ENCODE data around the gene TTC36. TPM values are rescaled to one million over a fixed set of nuclear protein-coding genes. Genes with fewer than 3 reads are reported as not detected.

TTC36 gene
- total RNA-seq, 1 donor, result 1.1 TPM

DNA sequence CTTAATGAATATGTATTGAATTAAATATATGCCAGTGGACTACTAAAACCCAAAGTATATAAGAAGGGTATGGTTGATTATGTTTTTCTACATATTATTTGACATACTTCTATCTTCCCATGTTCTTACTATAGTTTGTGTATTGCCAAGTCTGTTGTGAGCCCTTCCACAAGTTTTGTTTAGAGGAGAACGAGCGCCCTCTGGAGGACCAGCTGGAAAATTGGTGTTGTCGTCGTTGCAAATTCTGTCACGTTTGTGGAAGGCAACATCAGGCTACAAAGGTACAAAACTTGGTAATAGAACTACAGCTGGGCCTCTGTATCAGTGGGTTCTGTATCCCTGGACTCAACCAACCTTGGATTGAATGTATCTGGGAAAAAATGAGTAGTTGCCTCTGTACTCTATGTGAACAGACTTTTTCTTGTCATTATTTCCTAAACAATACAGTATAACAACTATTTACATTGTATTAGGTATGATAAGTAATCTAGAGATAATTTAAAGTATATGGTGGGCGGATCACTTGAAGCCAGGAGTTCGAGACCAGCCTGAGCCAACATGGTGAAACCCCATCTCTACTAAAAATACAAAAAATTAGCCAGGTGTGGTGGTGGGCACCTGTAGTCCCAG lies 38.7 kb upstream of the TTC36 start:
- Histone ChIP-seq H3K27me3 (ENCODE audit: insufficient read depth, low read length) (no peaks in the 10 kb centered on the region), H3K79me2 (ENCODE audit: insufficient read depth, low read length) (no peaks in the 10 kb centered on the region), H3K9me3 (ENCODE audit: low read depth, low read length) (no peaks in the 10 kb centered on the region), H3K27ac (ENCODE audit: low read depth, low read length) (no peak overlapping the region), H3K4me3 (ENCODE audit: insufficient read depth, low read length) (no peak overlapping the region), H2AFZ (ENCODE audit: low read length) (no peak overlapping the region), H3K4me1 (ENCODE audit: insufficient read depth, low read length) (no peaks in the 10 kb centered on the region), H3K36me3 (ENCODE audit: insufficient read depth, low read length) (peaks cover 68% of the 10 kb centered on the region), H3K4me2 (ENCODE audit: insufficient read depth, low read length) (no peak overlapping the region), H4K20me1 (ENCODE audit: insufficient read depth, low read length) (no peaks in the 10 kb centered on the region)
- DNase-seq (ENCODE audit: insufficient read length, low spot score, missing footprints), result peak; percentile 91
- TF ChIP-seq, protein P1, sequence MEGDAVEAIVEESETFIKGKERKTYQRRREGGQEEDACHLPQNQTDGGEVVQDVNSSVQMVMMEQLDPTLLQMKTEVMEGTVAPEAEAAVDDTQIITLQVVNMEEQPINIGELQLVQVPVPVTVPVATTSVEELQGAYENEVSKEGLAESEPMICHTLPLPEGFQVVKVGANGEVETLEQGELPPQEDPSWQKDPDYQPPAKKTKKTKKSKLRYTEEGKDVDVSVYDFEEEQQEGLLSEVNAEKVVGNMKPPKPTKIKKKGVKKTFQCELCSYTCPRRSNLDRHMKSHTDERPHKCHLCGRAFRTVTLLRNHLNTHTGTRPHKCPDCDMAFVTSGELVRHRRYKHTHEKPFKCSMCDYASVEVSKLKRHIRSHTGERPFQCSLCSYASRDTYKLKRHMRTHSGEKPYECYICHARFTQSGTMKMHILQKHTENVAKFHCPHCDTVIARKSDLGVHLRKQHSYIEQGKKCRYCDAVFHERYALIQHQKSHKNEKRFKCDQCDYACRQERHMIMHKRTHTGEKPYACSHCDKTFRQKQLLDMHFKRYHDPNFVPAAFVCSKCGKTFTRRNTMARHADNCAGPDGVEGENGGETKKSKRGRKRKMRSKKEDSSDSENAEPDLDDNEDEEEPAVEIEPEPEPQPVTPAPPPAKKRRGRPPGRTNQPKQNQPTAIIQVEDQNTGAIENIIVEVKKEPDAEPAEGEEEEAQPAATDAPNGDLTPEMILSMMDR (IDR thresholded peaks at IDR 0.05; ENCODE audit: extremely low read depth, low read depth, low read length), result peak; percentile 81

DNA sequence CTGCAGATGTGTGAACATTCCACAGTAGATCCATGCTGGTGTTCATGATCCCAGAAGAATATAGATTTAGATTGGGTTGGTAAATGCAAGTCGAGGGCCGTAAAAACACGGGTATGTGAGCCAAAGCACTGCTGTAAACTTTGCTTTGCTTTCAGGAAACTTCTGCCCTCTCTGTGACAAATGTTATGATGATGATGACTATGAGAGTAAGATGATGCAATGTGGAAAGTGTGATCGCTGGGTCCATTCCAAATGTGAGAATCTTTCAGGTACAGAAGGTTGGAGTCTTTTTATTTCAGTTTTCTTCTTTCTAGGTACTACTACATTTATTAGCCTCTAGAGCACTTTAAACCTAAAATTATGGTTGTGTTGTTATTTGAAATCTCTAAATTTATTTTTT lies 36.2 kb upstream of the TTC36 start:
- Histone ChIP-seq H3K4me2 (ENCODE audit: insufficient read depth, low read length) (no peak overlapping the region), H3K27ac (ENCODE audit: low read depth, low read length) (no peak overlapping the region), H3K9me3 (ENCODE audit: low read depth, low read length) (no peaks in the 10 kb centered on the region), H3K4me3 (ENCODE audit: insufficient read depth, low read length) (no peak overlapping the region), H3K4me1 (ENCODE audit: insufficient read depth, low read length) (no peaks in the 10 kb centered on the region), H2AFZ (ENCODE audit: low read length) (no peak overlapping the region), H3K27me3 (ENCODE audit: insufficient read depth, low read length) (no peaks in the 10 kb centered on the region), H3K79me2 (ENCODE audit: insufficient read depth, low read length) (no peaks in the 10 kb centered on the region), H4K20me1 (ENCODE audit: insufficient read depth, low read length) (no peaks in the 10 kb centered on the region), H3K36me3 (ENCODE audit: insufficient read depth, low read length) (peaks cover 75% of the 10 kb centered on the region)
- TF ChIP-seq, protein P1 (IDR thresholded peaks at IDR 0.05; ENCODE audit: extremely low read depth, low read depth, low read length), result no peak
- no peak for DNase-seq (ENCODE audit: insufficient read length, low spot score, missing footprints)

DNA sequence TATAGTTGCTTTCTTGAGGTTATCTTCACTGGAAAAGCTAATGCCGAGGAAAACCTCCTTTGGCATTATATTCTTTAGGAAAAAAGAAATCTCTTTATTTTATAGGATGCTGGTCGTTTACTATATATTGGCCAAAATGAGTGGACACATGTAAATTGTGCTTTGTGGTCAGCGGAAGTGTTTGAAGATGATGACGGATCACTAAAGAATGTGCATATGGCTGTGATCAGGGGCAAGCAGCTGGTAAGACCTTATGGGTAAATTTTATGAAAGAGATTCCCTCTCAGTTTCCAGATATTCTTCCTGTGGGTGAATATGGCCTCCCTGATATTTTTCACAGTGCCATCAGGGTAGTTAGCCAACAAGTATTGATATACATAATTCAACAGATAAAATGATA lies 29.4 kb upstream of the TTC36 start:
- TF ChIP-seq, protein P1 (IDR thresholded peaks at IDR 0.05; ENCODE audit: extremely low read depth, low read depth, low read length), result no peak
- no peak overlapping the region for H3K4me3 ChIP-seq (ENCODE audit: insufficient read depth, low read length)
- H3K4me2 ChIP-seq (ENCODE audit: insufficient read depth, low read length), result no peak overlapping the region
- no peak overlapping the region for H3K27ac ChIP-seq (ENCODE audit: low read depth, low read length)
- H3K27me3 ChIP-seq (ENCODE audit: insufficient read depth, low read length), result no peaks in the 10 kb centered on the region
- H3K36me3 ChIP-seq (ENCODE audit: insufficient read depth, low read length), result peaks cover 96% of the 10 kb centered on the region
- DNase-seq (ENCODE audit: insufficient read length, low spot score, missing footprints), result no peak
- no peaks in the 10 kb centered on the region for H4K20me1 ChIP-seq (ENCODE audit: insufficient read depth, low read length)
- H3K79me2 ChIP-seq (ENCODE audit: insufficient read depth, low read length), result no peaks in the 10 kb centered on the region
- no peak overlapping the region for H2AFZ ChIP-seq (ENCODE audit: low read length)
- no peaks in the 10 kb centered on the region for H3K9me3 ChIP-seq (ENCODE audit: low read depth, low read length)
- H3K4me1 ChIP-seq (ENCODE audit: insufficient read depth, low read length), result no peaks in the 10 kb centered on the region

DNA sequence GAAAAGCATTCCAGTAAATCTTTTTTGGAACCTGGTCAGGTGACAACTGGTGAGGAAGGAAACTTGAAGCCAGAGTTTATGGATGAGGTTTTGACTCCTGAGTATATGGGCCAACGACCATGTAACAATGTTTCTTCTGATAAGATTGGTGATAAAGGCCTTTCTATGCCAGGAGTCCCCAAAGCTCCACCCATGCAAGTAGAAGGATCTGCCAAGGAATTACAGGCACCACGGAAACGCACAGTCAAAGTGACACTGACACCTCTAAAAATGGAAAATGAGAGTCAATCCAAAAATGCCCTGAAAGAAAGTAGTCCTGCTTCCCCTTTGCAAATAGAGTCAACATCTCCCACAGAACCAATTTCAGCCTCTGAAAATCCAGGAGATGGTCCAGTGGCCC lies 24.1 kb upstream of the TTC36 start:
- H3K36me3 ChIP-seq (ENCODE audit: insufficient read depth, low read length), result peaks cover 95% of the 10 kb centered on the region
- no peaks in the 10 kb centered on the region for H3K27me3 ChIP-seq (ENCODE audit: insufficient read depth, low read length)
- H3K4me3 ChIP-seq (ENCODE audit: insufficient read depth, low read length), result no peak overlapping the region
- H3K79me2 ChIP-seq (ENCODE audit: insufficient read depth, low read length), result no peaks in the 10 kb centered on the region
- no peak overlapping the region for H3K27ac ChIP-seq (ENCODE audit: low read depth, low read length)
- H3K4me2 ChIP-seq (ENCODE audit: insufficient read depth, low read length), result no peak overlapping the region
- DNase-seq (ENCODE audit: insufficient read length, low spot score, missing footprints), result no peak
- TF ChIP-seq, protein P1 (IDR thresholded peaks at IDR 0.05; ENCODE audit: extremely low read depth, low read depth, low read length), result no peak
- H2AFZ ChIP-seq (ENCODE audit: low read length), result no peak overlapping the region
- peaks cover 5% of the 10 kb centered on the region for H4K20me1 ChIP-seq (ENCODE audit: insufficient read depth, low read length)
- H3K9me3 ChIP-seq (ENCODE audit: low read depth, low read length), result no peaks in the 10 kb centered on the region
- no peaks in the 10 kb centered on the region for H3K4me1 ChIP-seq (ENCODE audit: insufficient read depth, low read length)

All from osteoblast (primary cell).